HEK293 (cell line): ENCODE measurements around the gene GPN1.

Source experiments
- EGR2 ChIP-seq: fragments of 450-650 bp; formaldehyde crosslinking; IDR thresholded peaks from 2 replicates; pipeline ENCODE4 v1.5.1; 2016; ENCODE audit warnings: low read depth, missing biosample characterization, missing genetic modification characterization
- GLI4 ChIP-seq: fragments of 450-650 bp; formaldehyde crosslinking; IDR thresholded peaks from 2 replicates; pipeline ENCODE4 v1.5.1; 2016; ENCODE audit warnings: missing biosample characterization, missing genetic modification characterization
- HIC1 ChIP-seq: fragments of 450-650 bp; formaldehyde crosslinking; IDR thresholded peaks from 2 replicates; pipeline ENCODE4 v1.5.1; 2016; ENCODE audit warnings: missing biosample characterization, missing genetic modification characterization
- HOXA7 ChIP-seq: sonication (generic); formaldehyde crosslinking; IDR thresholded peaks from 2 replicates; pipeline ENCODE4 v1.8.1; 2022; ENCODE audit warnings: missing genetic modification reagents, borderline replicate concordance
- HOXC10 ChIP-seq: sonication (generic); formaldehyde crosslinking; IDR thresholded peaks from 2 replicates; pipeline ENCODE4 v1.8.1; 2023; ENCODE audit warnings: mild to moderate bottlenecking, missing genetic modification reagents
- IKZF3 ChIP-seq: fragments of 450-650 bp; IDR thresholded peaks from 2 replicates; pipeline ENCODE4 v1.5.0; 2018; ENCODE audit warnings: missing biosample characterization, mild to moderate bottlenecking, missing genetic modification characterization, moderate library complexity
- OVOL3 ChIP-seq: fragments of 450-650 bp; formaldehyde crosslinking; IDR thresholded peaks from 2 replicates; pipeline ENCODE4 v1.5.1; 2016; ENCODE audit warnings: missing biosample characterization, missing genetic modification characterization
- SCRT2 ChIP-seq: fragments of 450-650 bp; formaldehyde crosslinking; IDR thresholded peaks from 2 replicates; pipeline ENCODE4 v1.5.1; 2016; ENCODE audit warnings: missing biosample characterization, missing genetic modification characterization
- SP3 ChIP-seq: fragments of 450-650 bp; formaldehyde crosslinking; IDR thresholded peaks from 2 replicates; pipeline ENCODE4 v1.5.1; 2016; ENCODE audit warnings: missing biosample characterization, missing genetic modification characterization
- TCF7L2 ChIP-seq: IDR thresholded peaks from 2 replicates; pipeline ENCODE4 v1.6.1; 2011; ENCODE audit warnings: low read depth, mild to moderate bottlenecking, inconsistent platforms, low read length, moderate library complexity, borderline replicate concordance
- WT1 ChIP-seq: fragments of 450-650 bp; formaldehyde crosslinking; IDR thresholded peaks from 2 replicates; pipeline ENCODE4 v1.5.1; 2016; ENCODE audit warnings: missing biosample characterization, missing genetic modification characterization
- ZBTB17 ChIP-seq: fragments of 450-650 bp; formaldehyde crosslinking; IDR thresholded peaks from 2 replicates; pipeline ENCODE4 v1.5.1; 2016; ENCODE audit warnings: missing biosample characterization, missing genetic modification characterization
- ZBTB7A ChIP-seq: fragments of 450-650 bp; formaldehyde crosslinking; IDR thresholded peaks from 2 replicates; pipeline ENCODE4 v1.5.1; 2016; ENCODE audit warnings: low read depth, missing biosample characterization, missing genetic modification characterization
- ZFP3 ChIP-seq: fragments of 450-650 bp; formaldehyde crosslinking; IDR thresholded peaks from 2 replicates; pipeline ENCODE4 v1.5.1; 2016; ENCODE audit warnings: low read depth, missing biosample characterization, missing genetic modification characterization
- ZFP37 ChIP-seq: fragments of 450-650 bp; formaldehyde crosslinking; IDR thresholded peaks from 2 replicates; pipeline ENCODE4 v1.5.1; 2016; ENCODE audit warnings: missing biosample characterization, missing genetic modification characterization
- ZNF138 ChIP-seq: fragments of 450-650 bp; formaldehyde crosslinking; IDR thresholded peaks from 2 replicates; pipeline ENCODE4 v1.5.1; 2016; ENCODE audit warnings: missing biosample characterization, missing genetic modification characterization, borderline replicate concordance
- ZNF16 ChIP-seq: fragments of 450-650 bp; formaldehyde crosslinking; IDR thresholded peaks from 2 replicates; pipeline ENCODE4 v1.5.1; 2016; ENCODE audit warnings: low read depth, missing biosample characterization, missing genetic modification characterization
- ZNF324 ChIP-seq: fragments of 450-650 bp; formaldehyde crosslinking; IDR thresholded peaks from 2 replicates; pipeline ENCODE4 v1.5.1; 2016; ENCODE audit warnings: missing biosample characterization, missing genetic modification characterization
- ZNF394 ChIP-seq: fragments of 450-650 bp; formaldehyde crosslinking; IDR thresholded peaks from 2 replicates; pipeline ENCODE4 v1.5.1; 2016; ENCODE audit warnings: missing biosample characterization, missing genetic modification characterization, mild to moderate bottlenecking, moderate library complexity, borderline replicate concordance
- ZNF530 ChIP-seq: fragments of 450-650 bp; formaldehyde crosslinking; IDR thresholded peaks from 2 replicates; pipeline ENCODE4 v1.5.1; 2016; ENCODE audit warnings: low read depth, missing biosample characterization, missing genetic modification characterization
- ZNF558 ChIP-seq: fragments of 450-650 bp; formaldehyde crosslinking; IDR thresholded peaks from 2 replicates; pipeline ENCODE4 v1.5.1; 2016; ENCODE audit warnings: missing biosample characterization, missing genetic modification characterization
- ZNF623 ChIP-seq: fragments of 450-650 bp; formaldehyde crosslinking; IDR thresholded peaks from 2 replicates; pipeline ENCODE4 v1.5.1; 2016; ENCODE audit warnings: missing biosample characterization, missing genetic modification characterization
- ZNF629 ChIP-seq: fragments of 450-650 bp; formaldehyde crosslinking; IDR thresholded peaks from 2 replicates; pipeline ENCODE4 v1.5.1; 2017; ENCODE audit warnings: missing biosample characterization, missing genetic modification characterization
- ZNF660 ChIP-seq: fragments of 450-650 bp; IDR thresholded peaks from 2 replicates; pipeline ENCODE4 v1.5.1; 2018; ENCODE audit warnings: missing biosample characterization, mild to moderate bottlenecking, missing genetic modification characterization
- ZNF701 ChIP-seq: fragments of 450-650 bp; formaldehyde crosslinking; IDR thresholded peaks from 2 replicates; pipeline ENCODE4 v1.5.1; 2016; ENCODE audit warnings: missing biosample characterization, missing genetic modification characterization
- ZNF76 ChIP-seq: fragments of 450-650 bp; formaldehyde crosslinking; IDR thresholded peaks from 2 replicates; pipeline ENCODE4; 2016; ENCODE audit warnings: low read depth, missing biosample characterization, missing genetic modification characterization, borderline replicate concordance
- ZNF768 ChIP-seq: fragments of 450-650 bp; formaldehyde crosslinking; IDR thresholded peaks from 2 replicates; pipeline ENCODE4 v1.5.1; 2018; ENCODE audit warnings: missing biosample characterization, mild to moderate bottlenecking, missing genetic modification characterization
- ZNF777 ChIP-seq: fragments of 450-650 bp; formaldehyde crosslinking; IDR thresholded peaks from 2 replicates; pipeline ENCODE4 v1.5.1; 2017; ENCODE audit warnings: missing biosample characterization, missing genetic modification characterization, borderline replicate concordance
- ZNF785 ChIP-seq: fragments of 450-650 bp; formaldehyde crosslinking; IDR thresholded peaks from 2 replicates; pipeline ENCODE4 v1.5.1; 2016; ENCODE audit warnings: missing biosample characterization, missing genetic modification characterization
- ZNF843 ChIP-seq: fragments of 450-650 bp; formaldehyde crosslinking; IDR thresholded peaks from 2 replicates; pipeline ENCODE4 v1.5.1; 2016; ENCODE audit warnings: missing biosample characterization, missing genetic modification characterization
- ZSCAN18 ChIP-seq: fragments of 450-650 bp; formaldehyde crosslinking; IDR thresholded peaks from 2 replicates; pipeline ENCODE4 v1.5.1; 2016; ENCODE audit warnings: missing biosample characterization, missing genetic modification characterization
- TF ChIP-seq, protein P1 (sequence below): fragments of 450-650 bp; formaldehyde crosslinking; IDR thresholded peaks from 2 replicates; pipeline ENCODE4 v1.5.1; 2016; ENCODE audit warnings: missing biosample characterization, missing genetic modification characterization
- TF ChIP-seq, protein P2 (sequence below): fragments of 450-650 bp; formaldehyde crosslinking; IDR thresholded peaks from 2 replicates; pipeline ENCODE4 v1.5.1; 2017; ENCODE audit warnings: missing biosample characterization, missing genetic modification characterization

The GPN1 gene

DNA sequence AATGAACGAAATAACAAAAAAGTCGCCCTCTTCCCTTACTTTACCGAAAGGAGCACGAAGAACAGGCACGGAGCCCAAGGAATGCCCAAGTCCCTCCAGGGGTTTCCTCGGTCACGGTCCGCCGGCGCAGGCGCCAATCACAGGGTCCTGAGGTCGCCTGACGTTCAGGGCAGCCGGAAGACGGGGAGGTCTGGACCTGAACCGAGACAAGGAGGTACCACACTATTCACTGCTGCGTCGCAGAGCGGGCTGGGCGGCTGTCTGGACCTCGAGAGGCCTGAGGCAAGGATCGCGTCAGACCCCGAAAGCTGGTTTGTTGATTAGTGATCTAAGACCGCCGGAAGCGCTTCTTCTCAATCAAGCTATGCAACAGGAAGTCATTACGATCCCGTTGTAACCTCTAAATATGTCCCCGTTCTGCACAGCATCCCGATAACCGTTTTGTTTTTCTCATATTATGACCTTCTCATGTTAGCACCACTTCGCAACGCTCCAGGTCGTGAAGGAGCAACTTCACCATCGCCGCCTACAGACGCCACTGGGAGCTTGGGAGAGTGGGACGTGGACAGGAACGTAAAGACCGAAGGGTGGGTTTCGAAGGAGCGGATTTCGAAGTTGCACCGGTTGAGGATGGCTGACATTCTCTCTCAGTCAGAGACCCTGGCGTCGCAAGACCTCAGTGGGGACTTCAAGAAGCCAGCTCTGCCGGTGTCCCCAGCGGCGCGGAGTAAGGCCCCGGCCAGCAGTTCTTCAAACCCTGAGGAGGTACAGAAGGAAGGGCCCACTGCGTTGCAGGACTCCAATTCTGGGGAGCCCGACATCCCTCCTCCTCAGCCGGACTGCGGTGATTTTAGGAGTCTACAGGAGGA, 34.7 kb downstream of the GPN1 start, which contains the start of the genes SLC4A1AP and SUPT7L (continued):
- TF ChIP-seq ZFP3 (tag by site-specific recombination) (no peak), ZNF16 (no peak), IKZF3 (tag by site-specific recombination) (0 out of 2 replicates have a peak, but pooled peaks have one; percentile 39), ZNF660 (tag by site-specific recombination) (peak; percentile 97), HOXC10 (CRISPR knock-in tag) (peak; percentile 93; the same call in 1 of the 2 replicates), WT1 (tag by site-specific recombination) (peak; percentile 13; the same call in 1 of the 2 replicates), ZNF76 (tag by site-specific recombination) (peak; percentile 88), HIC1 (no peak), ZFP37 (tag by site-specific recombination) (peak; percentile 98), SP3 (tag by site-specific recombination) (peak; percentile 76), ZBTB7A (tag by site-specific recombination) (peak; percentile 80; the same call in 1 of the 2 replicates), ZNF843 (tag by site-specific recombination) (peak; percentile 65; the same call in 1 of the 2 replicates), ZNF394 (tag by site-specific recombination) (peak; percentile 84; the same call in 1 of the 2 replicates), TCF7L2 (no peak), EGR2 (0 out of 2 replicates have a peak, but pooled peaks have one; percentile 29), GLI4 (tag by site-specific recombination) (peak; percentile 91), ZNF701 (tag by site-specific recombination) (no peak), ZNF777 (peak; percentile 94), ZNF324 (tag by site-specific recombination) (peak; percentile 98), HOXA7 (CRISPR knock-in tag) (no peak), ZNF138 (peak; percentile 42; the same call in 1 of the 2 replicates), ZNF623 (tag by site-specific recombination) (peak; percentile 50), OVOL3 (tag by site-specific recombination) (peak; percentile 74; the same call in 1 of the 2 replicates), ZNF785 (no peak), ZNF629 (tag by site-specific recombination) (peak; percentile 94), ZNF530 (tag by site-specific recombination) (no peak), ZSCAN18 (peak; percentile 68; the same call in 1 of the 2 replicates), ZBTB17 (tag by site-specific recombination) (peak; percentile 99), ZNF558 (tag by site-specific recombination) (peak; percentile 66; the same call in 1 of the 2 replicates), ZNF768 (tag by site-specific recombination) (no peak), SCRT2 (peak; percentile 89)
- TF ChIP-seq, protein P1, sequence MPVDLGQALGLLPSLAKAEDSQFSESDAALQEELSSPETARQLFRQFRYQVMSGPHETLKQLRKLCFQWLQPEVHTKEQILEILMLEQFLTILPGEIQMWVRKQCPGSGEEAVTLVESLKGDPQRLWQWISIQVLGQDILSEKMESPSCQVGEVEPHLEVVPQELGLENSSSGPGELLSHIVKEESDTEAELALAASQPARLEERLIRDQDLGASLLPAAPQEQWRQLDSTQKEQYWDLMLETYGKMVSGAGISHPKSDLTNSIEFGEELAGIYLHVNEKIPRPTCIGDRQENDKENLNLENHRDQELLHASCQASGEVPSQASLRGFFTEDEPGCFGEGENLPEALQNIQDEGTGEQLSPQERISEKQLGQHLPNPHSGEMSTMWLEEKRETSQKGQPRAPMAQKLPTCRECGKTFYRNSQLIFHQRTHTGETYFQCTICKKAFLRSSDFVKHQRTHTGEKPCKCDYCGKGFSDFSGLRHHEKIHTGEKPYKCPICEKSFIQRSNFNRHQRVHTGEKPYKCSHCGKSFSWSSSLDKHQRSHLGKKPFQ (tag by site-specific recombination): 0 out of 2 replicates have a peak, but pooled peaks have one; percentile 13
- TF ChIP-seq, protein P2, sequence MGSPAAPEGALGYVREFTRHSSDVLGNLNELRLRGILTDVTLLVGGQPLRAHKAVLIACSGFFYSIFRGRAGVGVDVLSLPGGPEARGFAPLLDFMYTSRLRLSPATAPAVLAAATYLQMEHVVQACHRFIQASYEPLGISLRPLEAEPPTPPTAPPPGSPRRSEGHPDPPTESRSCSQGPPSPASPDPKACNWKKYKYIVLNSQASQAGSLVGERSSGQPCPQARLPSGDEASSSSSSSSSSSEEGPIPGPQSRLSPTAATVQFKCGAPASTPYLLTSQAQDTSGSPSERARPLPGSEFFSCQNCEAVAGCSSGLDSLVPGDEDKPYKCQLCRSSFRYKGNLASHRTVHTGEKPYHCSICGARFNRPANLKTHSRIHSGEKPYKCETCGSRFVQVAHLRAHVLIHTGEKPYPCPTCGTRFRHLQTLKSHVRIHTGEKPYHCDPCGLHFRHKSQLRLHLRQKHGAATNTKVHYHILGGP (tag by site-specific recombination): no peak
